GM18517 (cell line): ENCODE results near the gene CCDC141.
A peak's percentile ranks its signal among the peaks of the same experiment; 100 is the strongest.

ENCODE experiments used
- ATAC-seq: cut with Tn5 transposase; IDR thresholded peaks from one replicate; pipeline ENCODE4 v1.9.1; 2021; ENCODE audit warnings: mild to moderate bottlenecking, moderate library complexity; ENCODE audit not compliant: unreplicated experiment

The CCDC141 gene

DNA sequence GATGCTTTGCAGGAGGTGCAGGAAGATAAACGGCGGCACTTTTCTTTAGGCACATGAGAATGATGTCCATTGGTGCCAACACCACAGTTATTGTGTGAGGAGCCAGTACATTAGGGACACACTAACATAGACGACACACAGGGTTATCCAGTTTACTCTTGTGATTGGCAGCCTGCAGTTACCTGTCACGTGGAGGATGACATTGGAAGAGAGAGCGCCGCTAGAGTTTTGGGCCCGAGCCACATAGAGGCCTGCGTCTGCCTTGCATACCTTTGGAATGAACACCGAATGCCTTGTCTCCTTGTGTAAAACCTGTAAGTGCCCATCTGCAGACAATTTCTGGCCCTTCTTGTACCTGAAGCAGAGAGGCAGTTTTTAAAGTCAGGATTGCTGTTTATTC, 215.9 kb downstream of the CCDC141 start:
- no peak for ATAC-seq

DNA sequence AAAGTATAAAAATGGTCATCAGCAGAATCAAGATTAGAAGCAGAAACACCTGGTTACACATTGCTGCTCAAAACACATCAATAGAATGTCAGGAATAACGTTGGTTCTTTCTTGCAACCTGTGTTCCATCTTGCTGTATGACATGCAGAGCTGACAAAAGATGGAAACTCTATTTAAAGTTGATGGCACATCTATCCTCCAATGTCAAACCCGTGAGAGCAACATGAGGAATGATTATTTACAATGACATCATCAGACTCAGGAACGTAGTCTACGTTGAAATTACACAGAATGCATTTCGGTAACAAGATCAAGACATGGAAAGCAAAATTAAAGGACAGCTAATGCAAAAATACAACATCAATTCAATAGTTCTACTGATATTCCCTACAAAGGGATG, 216.6 kb downstream of the CCDC141 start:
- ATAC-seq = no peak

DNA sequence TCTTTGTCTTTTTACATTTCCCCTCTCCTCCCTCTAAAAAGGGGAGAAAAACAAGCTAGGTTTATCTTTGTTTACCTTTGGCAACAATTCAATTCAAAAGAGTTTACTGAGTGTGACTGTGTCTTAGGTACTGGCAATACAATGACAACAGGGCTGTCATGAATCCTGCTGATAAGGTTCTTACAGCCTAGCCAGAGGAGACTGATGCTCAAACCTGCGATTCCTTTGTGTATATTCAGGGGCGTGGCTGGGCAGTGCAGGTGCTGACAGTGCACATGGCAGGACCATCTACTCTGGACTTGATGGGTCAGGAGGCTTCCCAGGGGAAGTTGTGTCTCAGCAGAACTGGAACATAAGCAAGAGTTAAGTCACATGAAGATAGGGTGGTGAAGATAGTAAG, 219.5 kb downstream of the CCDC141 start:
- no peak for ATAC-seq

DNA sequence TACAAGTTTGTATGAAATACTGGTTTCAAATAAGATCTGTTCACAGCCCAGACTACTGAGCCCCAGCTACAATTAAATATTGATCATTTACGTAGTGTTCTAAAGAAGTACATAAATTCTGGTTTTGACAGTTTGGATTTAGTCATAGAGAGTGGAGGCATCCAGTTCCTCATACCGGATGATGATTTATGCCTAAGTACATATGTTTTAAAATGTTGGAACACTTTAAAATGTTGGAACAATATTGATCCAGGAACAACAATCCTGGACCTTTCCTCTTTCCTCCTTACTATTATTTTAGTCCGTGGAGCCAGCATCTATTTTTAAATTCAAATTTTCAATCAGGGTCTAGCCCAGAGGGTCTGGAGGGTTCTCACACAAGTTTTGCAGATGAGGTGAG, 220.0 kb downstream of the CCDC141 start:
- no peak for ATAC-seq

DNA sequence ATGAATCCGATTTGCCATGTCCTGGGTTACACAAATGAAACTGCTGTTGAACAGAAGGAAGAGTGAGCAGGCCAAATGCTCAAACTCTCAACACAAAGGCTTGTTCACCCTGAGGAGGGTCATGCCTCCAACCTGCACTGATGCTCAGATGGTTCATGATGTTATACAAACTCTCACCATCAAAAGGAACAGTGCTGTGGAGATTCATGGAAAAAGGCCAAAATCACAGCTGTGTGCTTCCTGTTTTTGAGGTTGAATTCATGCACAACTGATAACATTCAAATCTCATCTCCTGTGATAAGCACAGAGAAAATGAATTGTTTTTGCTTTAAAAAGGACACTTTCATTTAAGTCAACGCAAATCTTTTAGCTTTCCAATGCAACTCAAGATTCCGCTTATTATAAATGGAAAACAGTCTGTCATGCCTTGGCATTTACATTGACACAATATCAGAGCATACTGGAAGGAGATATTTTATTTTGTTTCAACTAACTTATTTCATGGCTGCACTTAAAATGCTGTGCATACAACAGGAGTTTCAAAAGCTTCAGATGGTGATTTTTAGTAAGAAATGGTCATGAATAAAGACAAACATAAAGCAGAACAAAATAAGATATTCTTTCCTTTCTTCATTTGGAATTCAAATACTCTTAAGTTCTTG, 220.5 kb downstream of the CCDC141 start:
- ATAC-seq = no peak

DNA sequence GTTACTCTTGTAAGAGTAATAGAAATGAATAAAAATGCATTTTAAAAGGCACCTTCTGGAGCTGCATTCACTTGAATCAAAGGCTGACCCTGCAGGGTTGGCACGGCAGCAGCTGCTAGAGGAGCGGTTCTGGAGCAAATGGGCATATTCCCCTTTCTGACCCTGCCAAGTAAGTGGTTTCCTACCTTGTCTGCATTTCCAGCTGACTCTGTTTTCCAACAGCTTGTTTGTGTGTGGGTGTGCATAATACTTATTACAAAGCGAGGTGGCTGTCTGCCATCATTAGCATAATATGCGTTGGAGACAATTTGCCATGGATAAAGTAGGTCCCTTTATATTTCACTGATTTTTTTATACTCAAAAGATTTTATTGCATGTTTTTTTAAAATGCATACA, 221.5 kb downstream of the CCDC141 start:
- ATAC-seq = no peak

DNA sequence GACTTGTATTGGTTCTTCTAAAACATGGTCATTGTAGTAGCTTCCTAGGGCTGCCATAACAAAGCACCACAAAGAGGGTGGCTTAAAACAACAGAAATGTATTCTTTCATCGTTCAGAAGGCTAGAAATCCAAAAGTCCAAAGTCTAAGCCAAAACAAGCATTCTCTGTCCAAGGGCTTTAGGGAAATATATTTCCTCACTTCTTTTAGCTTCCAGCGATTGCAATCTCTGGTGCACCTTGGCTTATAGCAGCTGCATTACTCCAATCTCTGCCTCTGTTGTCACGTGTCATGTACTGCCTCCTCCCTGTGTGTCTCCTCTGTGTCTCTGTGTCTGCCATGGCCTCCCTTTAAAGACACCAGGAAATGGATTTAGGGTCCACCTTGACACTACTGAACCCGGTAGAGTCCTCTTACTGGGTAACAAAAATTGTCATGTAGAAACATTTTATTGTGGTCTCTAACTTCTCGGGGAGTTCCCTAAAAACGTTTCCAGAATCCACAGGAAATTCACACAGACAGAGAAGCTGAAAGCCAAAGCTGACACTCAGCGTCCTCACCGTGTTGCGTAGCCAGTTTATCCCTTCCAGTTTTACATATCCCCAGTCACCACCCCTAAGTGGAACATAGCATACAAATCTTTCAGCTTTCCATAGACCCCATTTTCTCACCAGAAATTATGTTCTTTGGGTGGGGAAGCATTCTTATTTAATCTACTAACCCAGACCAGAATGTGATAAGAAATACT, 222.0 kb downstream of the CCDC141 start:
- no peak for ATAC-seq

DNA sequence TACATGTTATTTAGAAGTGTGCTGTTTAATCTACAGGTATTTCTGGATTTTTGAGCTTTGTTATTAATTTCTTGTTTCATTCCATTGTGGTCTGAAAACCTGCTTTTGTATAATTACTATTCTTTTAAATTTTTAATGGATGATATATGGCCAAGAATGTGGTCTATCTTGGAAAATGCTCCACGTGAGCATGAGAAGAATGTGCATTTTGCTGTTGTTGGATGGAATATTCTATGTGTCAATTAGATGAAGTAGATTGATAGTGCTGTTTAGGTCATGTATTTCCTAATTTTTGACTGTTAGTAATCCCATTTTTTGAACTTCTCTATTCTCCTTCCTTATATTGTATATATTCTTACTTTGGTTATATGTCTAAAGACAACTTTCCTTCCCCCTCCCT, 222.8 kb downstream of the CCDC141 start:
- no peak for ATAC-seq

DNA sequence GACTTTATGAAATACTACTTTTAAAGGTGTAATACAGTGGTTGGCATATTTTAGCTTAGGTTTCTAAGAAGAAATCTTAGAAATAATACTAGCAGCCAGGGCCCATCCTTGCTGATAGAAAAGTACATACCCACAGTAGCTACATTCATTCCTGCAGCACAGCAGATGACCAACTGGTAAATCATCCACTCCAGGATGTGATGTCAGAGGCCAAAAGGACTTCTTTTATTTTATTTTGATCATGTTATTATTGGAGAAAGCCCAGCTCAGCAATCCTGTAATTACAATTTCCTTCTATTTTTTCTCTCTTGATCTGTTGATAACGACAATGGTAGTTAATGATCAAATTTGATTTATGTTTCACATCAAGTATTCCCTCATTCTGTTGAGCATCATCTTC, 224.8 kb downstream of the CCDC141 start:
- ATAC-seq = no peak

DNA sequence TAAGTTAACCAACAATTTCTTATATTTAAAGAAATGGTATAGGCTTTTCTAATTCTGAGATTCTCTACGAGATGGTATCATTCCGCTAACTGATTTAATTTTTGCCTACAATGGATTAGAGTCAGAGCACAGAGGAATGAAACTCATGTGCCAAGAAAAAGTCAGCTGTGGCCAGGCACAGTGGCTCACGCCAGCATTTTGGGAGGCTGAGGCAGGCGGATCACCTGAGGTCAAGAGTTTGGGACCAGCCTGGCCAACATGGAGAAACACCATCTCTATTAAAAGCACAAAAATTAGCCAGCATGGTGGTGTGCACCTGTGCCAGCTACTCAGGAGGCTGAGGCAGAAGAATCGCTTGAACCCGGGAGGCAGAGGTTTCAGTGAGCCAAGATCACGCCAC, 225.8 kb downstream of the CCDC141 start:
- ATAC-seq = no peak

DNA sequence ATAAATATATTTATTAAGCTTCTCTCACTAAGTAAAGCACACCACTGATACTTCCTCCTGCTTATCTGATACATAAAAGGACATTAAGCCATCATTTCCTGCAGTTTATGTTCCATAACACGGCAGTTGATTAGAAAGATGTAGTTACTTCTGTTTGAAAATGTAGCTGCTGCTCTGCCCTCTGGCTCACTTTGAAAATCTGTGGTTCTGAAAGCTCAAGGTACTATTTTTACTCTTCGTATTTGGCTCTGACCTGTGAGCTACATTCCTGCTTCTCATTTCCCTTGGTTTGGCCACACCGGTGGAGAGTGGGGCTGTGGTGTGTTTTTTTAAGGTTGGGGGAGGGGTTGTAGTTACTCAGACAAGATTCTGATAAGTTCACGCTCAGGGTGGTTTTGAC, 229.9 kb downstream of the CCDC141 start:
- ATAC-seq = peak; percentile 90

DNA sequence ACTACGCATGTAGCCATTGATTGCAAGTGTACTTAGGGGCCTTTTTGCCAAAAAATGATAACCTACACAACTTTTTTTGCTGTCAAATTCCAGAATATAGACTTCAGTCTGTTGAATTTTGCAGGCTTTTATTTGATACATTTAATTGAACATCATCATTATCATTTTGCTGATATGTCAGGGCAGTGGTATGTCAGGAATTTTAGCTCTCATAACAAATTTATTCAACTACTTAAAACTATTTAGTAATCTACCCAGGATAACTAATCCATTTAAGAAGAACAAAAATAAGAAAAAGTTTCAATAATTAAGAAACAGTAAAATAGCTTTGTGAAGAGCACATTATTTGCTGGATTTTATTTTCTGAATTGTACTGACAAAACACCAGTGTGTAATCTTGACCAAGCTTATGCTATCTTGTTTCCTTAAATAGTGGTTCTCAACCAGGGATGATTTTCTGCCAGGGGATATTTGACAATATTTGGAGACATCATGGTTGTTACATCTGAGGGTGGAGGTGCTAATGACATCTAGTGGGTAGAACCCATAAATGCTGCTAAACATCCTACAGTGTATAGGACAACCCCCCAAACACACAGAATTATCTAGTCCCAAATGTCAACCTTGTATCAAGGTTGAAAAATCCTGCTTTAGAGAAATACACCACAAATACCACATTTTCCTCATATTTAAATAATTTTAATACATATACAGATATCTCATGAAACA, 230.6 kb downstream of the CCDC141 start:
- ATAC-seq = peak; percentile 7

DNA sequence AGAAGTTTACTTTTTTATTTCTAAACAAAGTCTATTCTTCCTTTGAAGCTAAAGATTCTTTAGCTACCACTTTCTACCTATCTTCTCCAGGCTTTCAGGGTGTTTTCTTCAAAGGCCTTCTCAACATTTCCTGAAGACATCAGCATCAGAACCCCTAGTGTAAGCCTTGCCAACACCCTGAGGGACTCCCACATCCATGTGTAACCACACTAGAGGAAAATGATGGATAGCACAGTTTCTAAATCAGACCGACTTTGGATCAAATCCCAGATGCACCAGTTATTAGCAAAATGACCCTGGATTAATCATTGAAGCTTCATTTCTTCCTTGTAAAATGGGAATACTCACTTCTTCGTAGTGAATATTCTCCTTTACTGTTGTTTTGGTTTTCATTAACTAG, 238.0 kb downstream of the CCDC141 start:
- ATAC-seq = no peak

DNA sequence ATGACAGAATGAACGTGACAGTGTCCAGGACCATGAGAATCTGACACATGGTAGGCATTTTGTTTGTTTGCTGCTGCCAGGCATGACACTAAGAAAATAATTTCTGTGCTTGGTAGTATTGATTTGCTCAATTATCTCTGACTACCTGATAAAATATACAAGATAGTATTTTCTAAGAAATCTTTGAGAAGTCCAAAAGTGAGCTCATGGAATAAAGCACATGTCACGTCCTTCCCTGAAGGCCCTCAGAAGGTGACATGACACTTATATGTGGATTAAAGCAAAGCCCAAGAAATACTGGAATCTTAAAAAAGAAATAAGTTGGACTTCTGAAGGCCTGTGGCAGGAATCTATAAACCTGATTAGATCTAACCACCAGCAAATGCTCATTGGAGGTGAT, 238.9 kb downstream of the CCDC141 start:
- no peak for ATAC-seq

DNA sequence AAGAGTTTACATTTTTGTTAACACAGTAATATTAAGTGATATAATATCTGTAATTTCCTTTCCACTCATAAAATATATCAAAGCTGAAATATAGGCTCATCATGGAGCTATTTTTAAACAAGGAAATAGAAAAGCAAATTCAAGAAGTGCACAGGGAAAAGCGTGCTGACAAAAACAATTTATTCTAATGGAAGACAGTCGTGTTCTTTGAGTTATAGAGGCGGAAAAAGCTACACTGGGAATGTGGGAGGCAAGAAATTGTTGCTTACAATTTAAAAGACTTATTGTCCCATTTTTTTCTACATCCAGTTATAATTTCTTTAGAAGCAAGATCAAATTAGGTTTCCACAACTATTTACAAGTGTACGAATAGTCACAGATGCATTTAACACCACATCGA, 239.5 kb downstream of the CCDC141 start:
- no peak for ATAC-seq

DNA sequence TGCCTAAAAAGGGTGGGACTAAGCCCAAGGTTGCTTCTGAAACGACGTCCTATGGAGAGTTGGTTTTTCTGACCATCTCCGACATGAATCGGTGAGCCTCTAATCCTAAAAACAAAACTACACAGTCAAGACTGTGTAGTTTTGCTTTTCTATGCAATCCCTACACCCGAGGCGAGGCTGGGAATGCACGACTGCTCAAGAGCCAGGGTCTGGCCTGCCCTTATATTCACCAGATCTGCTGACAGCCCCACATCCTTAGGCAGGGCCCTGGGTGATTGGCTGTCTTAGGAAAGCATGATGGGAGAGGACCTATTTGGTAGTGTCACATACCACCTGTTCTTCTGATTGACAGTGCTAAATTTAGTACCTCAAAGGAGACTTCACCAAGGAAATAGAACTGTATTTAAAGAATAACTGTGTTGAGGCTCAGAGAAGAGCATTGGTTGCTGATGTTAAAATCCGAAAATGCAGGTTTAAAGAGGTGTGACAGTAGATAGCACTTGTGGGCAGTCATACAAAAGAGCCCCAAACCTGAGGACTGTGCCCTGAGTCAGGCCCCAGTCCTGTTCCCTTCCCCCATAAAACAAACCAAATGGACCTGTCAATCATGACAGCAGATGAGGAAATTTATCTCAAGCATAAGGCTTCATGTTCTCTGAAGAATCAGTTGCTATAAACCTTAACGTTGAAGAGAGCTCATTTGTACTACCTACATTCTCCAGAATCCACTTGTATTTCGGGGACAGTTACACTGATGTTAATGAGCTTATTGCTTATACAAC, 242.5 kb downstream of the CCDC141 start, which contains the start of gene TTN:
Gene TTN, minus strand, starts transcription at position 197 of the 782 bp plus-strand sequence. CDS start 2,781 bp downstream, outside the sequence.
- no peak for ATAC-seq

DNA sequence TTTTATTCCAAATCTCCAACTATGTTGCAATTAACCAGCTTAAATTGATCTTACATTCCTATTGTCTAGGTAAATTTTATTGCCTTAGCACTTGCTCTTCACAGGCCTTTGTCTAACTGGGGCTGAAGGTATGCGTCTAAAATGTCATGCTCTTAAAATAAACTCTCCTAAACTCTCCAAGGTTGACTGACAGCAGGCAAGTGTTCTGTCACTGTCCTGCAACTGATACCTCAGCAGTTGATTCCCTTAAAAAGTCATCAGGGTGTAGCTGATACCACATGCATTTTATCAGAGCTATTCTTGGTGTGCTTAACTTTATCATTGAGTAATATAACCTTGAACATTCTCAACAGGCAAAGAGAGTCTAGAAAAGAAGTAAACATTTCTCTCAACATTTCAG, 243.4 kb downstream of the CCDC141 start:
- ATAC-seq = no peak

DNA sequence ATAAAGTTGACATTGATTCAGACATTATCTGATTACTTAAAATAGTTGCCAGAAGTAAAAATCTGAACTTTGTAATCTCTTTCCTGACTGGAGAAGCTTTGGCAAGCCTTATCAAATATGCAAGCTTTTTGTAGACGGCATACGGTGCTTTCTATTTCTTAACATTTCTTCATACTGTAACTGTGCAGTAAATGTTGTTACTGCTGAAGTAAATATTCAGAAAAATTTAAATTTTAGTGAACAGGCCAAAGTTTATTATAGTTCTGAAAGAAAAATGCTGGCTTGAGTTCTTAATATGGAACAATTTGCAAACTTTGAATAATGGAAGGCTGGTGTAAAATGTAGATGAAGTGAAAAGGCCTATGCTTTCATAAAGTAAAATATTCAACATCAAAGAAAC, 244.5 kb downstream of the CCDC141 start:
- no peak for ATAC-seq

DNA sequence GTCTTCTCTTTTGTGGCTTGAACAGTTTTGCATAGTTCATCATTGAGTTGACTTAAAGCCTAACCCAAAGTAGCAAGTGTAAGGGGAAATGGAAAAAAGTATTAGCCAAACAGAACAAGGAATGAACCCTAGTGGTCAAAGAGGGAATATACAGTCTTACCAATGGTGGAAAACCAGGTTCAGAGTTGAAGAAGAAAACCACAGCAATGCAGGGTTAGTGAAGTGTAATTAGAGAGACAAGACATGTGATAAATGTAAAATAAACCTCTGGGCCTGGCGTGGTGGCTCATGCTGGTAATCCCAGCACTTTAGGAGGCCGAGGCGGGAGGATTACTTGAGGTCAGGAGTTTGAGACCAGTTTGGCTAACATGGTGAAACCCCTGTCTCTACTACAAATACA, 245.1 kb downstream of the CCDC141 start:
- ATAC-seq = peak; percentile 86

DNA sequence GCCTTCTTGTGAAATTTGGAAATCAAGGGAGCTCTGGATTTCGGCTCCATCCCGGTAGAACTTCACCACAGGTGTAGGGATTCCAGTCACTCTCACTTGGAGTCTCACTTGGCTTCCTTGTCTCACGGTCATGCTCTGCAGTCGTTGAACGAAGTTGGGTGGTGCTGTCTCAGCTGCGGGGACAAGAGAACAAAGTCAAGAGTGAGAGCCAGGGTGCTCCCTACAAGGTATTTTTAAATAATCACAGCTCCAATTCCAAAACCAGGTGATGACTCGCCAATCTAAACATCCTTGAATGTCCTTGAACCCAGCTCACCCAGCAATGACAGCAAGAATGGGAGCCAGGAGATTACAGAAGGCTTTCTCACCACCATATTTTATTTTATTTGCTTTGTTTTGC, 249.4 kb downstream of the CCDC141 start:
- ATAC-seq = no peak

DNA sequence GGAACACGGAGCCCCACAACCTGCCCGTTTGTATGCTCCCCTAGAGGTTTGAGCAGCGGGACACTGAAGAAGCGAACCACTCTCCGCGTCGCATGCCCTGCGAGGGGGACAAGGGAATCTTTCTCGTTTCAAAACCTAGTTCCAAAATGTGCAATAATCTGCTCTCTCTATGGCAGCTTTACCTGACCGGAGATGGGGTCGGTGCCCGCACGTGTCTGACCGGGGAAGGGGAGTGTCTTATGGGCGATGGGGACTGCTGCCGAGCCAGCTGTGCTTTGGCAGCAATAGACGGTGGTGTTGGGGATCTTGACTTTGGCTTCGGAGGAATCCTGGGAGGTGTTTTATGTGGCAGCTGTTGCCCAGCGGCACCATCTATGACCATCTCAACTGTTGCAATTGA, 250.6 kb downstream of the CCDC141 start:
- ATAC-seq = no peak
